Caco-2 (cell line): ENCODE results near the gene RASGRF2. TPM values are rescaled to one million over a fixed set of nuclear protein-coding genes. Genes with fewer than 3 reads are reported as not detected.

Experiments used
- BruUV-seq: library from RNA; stranded (reverse); fragments of 400-500 nt; replicated peaks from 2 replicates; lab custom pipeline; 2021; lab: Mats Ljungman, UMichigan
- CTCF ChIA-PET: fragments of 300-600 bp; sonication (Branson Sonifier 250); formaldehyde crosslinking; loops from one replicate; lab custom pipeline; 2022; ENCODE audit warnings: antibody characterized with exemption; lab: Charles Lee
- POLR2A ChIA-PET: fragments of 300-600 bp; sonication (Branson Sonifier 250); formaldehyde crosslinking; loops from one replicate; lab custom pipeline; 2022; ENCODE audit warnings: antibody characterized with exemption; lab: Charles Lee
- DNase-seq, 2 experiments: peaks; one replicate each; pipeline versions ENCODE4 v3.0.0 to v3.0.0-alpha.2; 2020 to 2022
- H3K27me3 ChIP-seq: replicated peaks from 2 replicates; pipeline ENCODE4 v1.6.0; 2011; ENCODE audit warnings: low read length; ENCODE audit not compliant: control insufficient read depth, insufficient read depth
- H3K36me3 ChIP-seq: 2 replicates; pipeline ENCODE4 v1.5.1; 2011; ENCODE audit warnings: low read length; ENCODE audit not compliant: control insufficient read depth, insufficient read depth
- H3K4me1 ChIP-seq: fragments of 250-450 bp; sonication (Bioruptor Pico); 2 replicates; pipeline ENCODE4 v1.5.1; 2020; ENCODE audit warnings: mild to moderate bottlenecking
- H3K4me3 ChIP-seq: 2 replicates; pipeline ENCODE4 v1.5.1; 2011; ENCODE audit warnings: low read depth, mild to moderate bottlenecking, control low read depth, low read length
- H3K9me3 ChIP-seq: fragments of 250-450 bp; sonication (Bioruptor Pico); 2 replicates; pipeline ENCODE4 v1.5.1; 2020; ENCODE audit warnings: mild to moderate bottlenecking, moderate library complexity
- H3K27ac Mint-ChIP-seq: one replicate; pipeline ENCODE4 v1.8.0; 2022; ENCODE audit warnings: mixed read lengths; ENCODE audit not compliant: unreplicated experiment
- H3K27me3 Mint-ChIP-seq: one replicate; pipeline ENCODE4 v1.8.0; 2022; ENCODE audit warnings: mixed read lengths; ENCODE audit not compliant: insufficient read depth, unreplicated experiment
- H3K36me3 Mint-ChIP-seq: one replicate; pipeline ENCODE4 v1.8.0; 2022; ENCODE audit warnings: mild to moderate bottlenecking, mixed read lengths; ENCODE audit not compliant: insufficient read depth, unreplicated experiment
- H3K4me1 Mint-ChIP-seq: one replicate; pipeline ENCODE4 v1.8.0; 2022; ENCODE audit warnings: low read depth, mixed read lengths; ENCODE audit not compliant: unreplicated experiment
- H3K4me3 Mint-ChIP-seq: one replicate; pipeline ENCODE4 v1.8.0; 2022; ENCODE audit warnings: mild to moderate bottlenecking, moderate library complexity, mixed read lengths; ENCODE audit not compliant: unreplicated experiment
- H3K9me3 Mint-ChIP-seq: one replicate; pipeline ENCODE4 v1.8.0; 2022; ENCODE audit warnings: mixed read lengths; ENCODE audit not compliant: unreplicated experiment
- CTCF ChIP-seq, 2 experiments: fragments of 200-600 bp in 1 of 2; IDR thresholded peaks; 1 replicate in 1 of 2; 2 replicates in 1 of 2; pipeline versions ENCODE4 v1.5.1 to v1.8.0; 2011 to 2022; ENCODE audit warnings: antibody characterized with exemption in 1 of 2, control low read depth in 1 of 2, inconsistent platforms in 1 of 2, low read depth in 1 of 2, low read length in 1 of 2, mild to moderate bottlenecking in 1 of 2, moderate library complexity in 1 of 2; ENCODE audit not compliant: insufficient read depth in 1 of 2, severe bottlenecking in 1 of 2, unreplicated experiment in 1 of 2
- intact Hi-C: fragments of 100-400 bp; cut with micrococcal nuclease; formaldehyde crosslinking; loops from one replicate; pipeline ENCODE4 v1.10.0; 2022; ENCODE audit not compliant: unreplicated experiment
- total RNA-seq: library from RNA; stranded (reverse); gene quantifications from 2 replicates; pipeline ENCODE4 v1.2.3, GENCODE V29; 2022

Gene RASGRF2
- total RNA-seq, 1 experiment from 2014 or later = 23.1 TPM

GRCh38 chr5:80963966-80964481, 3.9 kb downstream of the RASGRF2 start:
- Histone ChIP-seq H3K36me3 (no peaks in the 10 kb centered on the region), H3K4me1 (peaks cover 36% of the 10 kb centered on the region), H3K27me3 (no peaks in the 10 kb centered on the region), H3K9me3 (no peaks in the 10 kb centered on the region), H3K4me3 (no peak overlapping the region)
- Mint-ChIP-seq H3K27ac (no peak overlapping the region), H3K27me3 (peaks cover 3% of the 10 kb centered on the region), H3K9me3 (no peaks in the 10 kb centered on the region), H3K36me3 (no peaks in the 10 kb centered on the region), H3K4me1 (peaks cover 13% of the 10 kb centered on the region), H3K4me3 (no peak overlapping the region)
- BruUV-seq = no TSS peak
- no peak for DNase-seq
- CTCF ChIA-PET = interaction anchor here (0.6 kb wide), 1 partner anchor 20 kb away, joined by 3 read pairs; no protein-coding TSS in a partner anchor
- no peak for TF ChIP-seq CTCF (IDR thresholded peaks at IDR 0.05; ENCODE audit: insufficient read depth in 1 of 2, low read depth in 1 of 2, low read length in 1 of 2, severe bottlenecking in 1 of 2, unreplicated experiment in 1 of 2)
- intact Hi-C loops = loop anchor here (5.0 to 10.0 kb wide), 3 partner anchors 58 to 249 kb away; no protein-coding TSS in a partner anchor
- POLR2A ChIA-PET = no interaction called here

GRCh38 chr5:80964491-80964890, 4.3 kb downstream of the RASGRF2 start:
- Histone ChIP-seq H3K9me3 (no peaks in the 10 kb centered on the region), H3K27me3 (no peaks in the 10 kb centered on the region), H3K4me1 (peaks cover 36% of the 10 kb centered on the region), H3K4me3 (no peak overlapping the region), H3K36me3 (no peaks in the 10 kb centered on the region)
- intact Hi-C loops = loop anchor here (5.0 to 10.0 kb wide), 3 partner anchors 58 to 250 kb away; no protein-coding TSS in a partner anchor
- POLR2A ChIA-PET = no interaction called here
- no peak for DNase-seq
- TF ChIP-seq CTCF (IDR thresholded peaks at IDR 0.05; ENCODE audit: insufficient read depth in 1 of 2, low read depth in 1 of 2, low read length in 1 of 2, severe bottlenecking in 1 of 2, unreplicated experiment in 1 of 2) = no peak
- Mint-ChIP-seq H3K4me3 (no peak overlapping the region), H3K36me3 (no peaks in the 10 kb centered on the region), H3K4me1 (peaks cover 9% of the 10 kb centered on the region), H3K9me3 (no peaks in the 10 kb centered on the region), H3K27me3 (peaks cover 2% of the 10 kb centered on the region), H3K27ac (no peak overlapping the region)
- CTCF ChIA-PET = interaction anchor here (0.6 kb wide), 1 partner anchor 19 kb away, joined by 3 read pairs; no protein-coding TSS in a partner anchor
- no TSS peak for BruUV-seq

GRCh38 chr5:80964919-80965318, 4.8 kb downstream of the RASGRF2 start:
- DNase-seq = no peak
- POLR2A ChIA-PET = no interaction called here

More at GRCh38 chr5:80964919-80965318, 4.8 kb downstream of the RASGRF2 start:
- H3K27ac Mint-ChIP-seq = no peak overlapping the region
- H3K9me3 ChIP-seq = no peaks in the 10 kb centered on the region
- no peaks in the 10 kb centered on the region for H3K36me3 Mint-ChIP-seq
- peaks cover 6% of the 10 kb centered on the region for H3K4me1 Mint-ChIP-seq
- no peaks in the 10 kb centered on the region for H3K27me3 ChIP-seq
- TF ChIP-seq CTCF (IDR thresholded peaks at IDR 0.05; ENCODE audit: insufficient read depth in 1 of 2, low read depth in 1 of 2, low read length in 1 of 2, severe bottlenecking in 1 of 2, unreplicated experiment in 1 of 2) = no peak
- no peaks in the 10 kb centered on the region for H3K27me3 Mint-ChIP-seq
- intact Hi-C loops = loop anchor here (5.0 to 10.0 kb wide), 3 partner anchors 57 to 250 kb away; no protein-coding TSS in a partner anchor
- H3K4me3 ChIP-seq = no peak overlapping the region
- BruUV-seq = no TSS peak
- peaks cover 32% of the 10 kb centered on the region for H3K4me1 ChIP-seq
- H3K4me3 Mint-ChIP-seq = no peak overlapping the region
- CTCF ChIA-PET = no interaction called here
- H3K9me3 Mint-ChIP-seq = no peaks in the 10 kb centered on the region
- H3K36me3 ChIP-seq = no peaks in the 10 kb centered on the region
